ENCODE measurements around the gene NRXN3. TPM values are rescaled to one million over a fixed set of nuclear protein-coding genes. Genes with fewer than 3 reads are reported as not detected.

The NRXN3 gene
- total RNA-seq, 1 experiment from 2014 or later = not detected

GRCh38 chr14:79730196-79730595 lies 1560.0 kb downstream of the NRXN3 start:
- no TSS peak for BruUV-seq (replicated peaks)
- Histone ChIP-seq H3K4me1 (ENCODE audit: control insufficient read depth, insufficient read depth, low read length) (no peaks in the 10 kb centered on the region), H3K27ac (ENCODE audit: low read length) (no peak overlapping the region), H3K27me3 (ENCODE audit: control insufficient read depth, insufficient read depth, low read length) (no peaks in the 10 kb centered on the region), H3K36me3 (ENCODE audit: control insufficient read depth, insufficient read depth, low read length) (no peaks in the 10 kb centered on the region), H3K9me3 (ENCODE audit: control insufficient read depth, insufficient read depth, low read depth, low read length) (no peaks in the 10 kb centered on the region), H3K4me3 (ENCODE audit: low read depth in 2 of 2, low read length in 2 of 2) (no peak overlapping the region)
- DNase-seq (ENCODE audit: low read depth, low spot score) = no peak
- TF ChIP-seq REST (IDR thresholded peaks at IDR 0.05; ENCODE audit: insufficient read depth in 1 of 2, low read depth in 2 of 2, low read length in 1 of 2) (no peak), TCF7L2 (IDR thresholded peaks at IDR 0.05; ENCODE audit: low read depth, low read length) (no peak), POLR2AphosphoS5 (IDR thresholded peaks at IDR 0.05; ENCODE audit: low read depth, low read length) (no peak)
- TF ChIP-seq, protein P1, sequence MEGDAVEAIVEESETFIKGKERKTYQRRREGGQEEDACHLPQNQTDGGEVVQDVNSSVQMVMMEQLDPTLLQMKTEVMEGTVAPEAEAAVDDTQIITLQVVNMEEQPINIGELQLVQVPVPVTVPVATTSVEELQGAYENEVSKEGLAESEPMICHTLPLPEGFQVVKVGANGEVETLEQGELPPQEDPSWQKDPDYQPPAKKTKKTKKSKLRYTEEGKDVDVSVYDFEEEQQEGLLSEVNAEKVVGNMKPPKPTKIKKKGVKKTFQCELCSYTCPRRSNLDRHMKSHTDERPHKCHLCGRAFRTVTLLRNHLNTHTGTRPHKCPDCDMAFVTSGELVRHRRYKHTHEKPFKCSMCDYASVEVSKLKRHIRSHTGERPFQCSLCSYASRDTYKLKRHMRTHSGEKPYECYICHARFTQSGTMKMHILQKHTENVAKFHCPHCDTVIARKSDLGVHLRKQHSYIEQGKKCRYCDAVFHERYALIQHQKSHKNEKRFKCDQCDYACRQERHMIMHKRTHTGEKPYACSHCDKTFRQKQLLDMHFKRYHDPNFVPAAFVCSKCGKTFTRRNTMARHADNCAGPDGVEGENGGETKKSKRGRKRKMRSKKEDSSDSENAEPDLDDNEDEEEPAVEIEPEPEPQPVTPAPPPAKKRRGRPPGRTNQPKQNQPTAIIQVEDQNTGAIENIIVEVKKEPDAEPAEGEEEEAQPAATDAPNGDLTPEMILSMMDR (IDR thresholded peaks at IDR 0.05) = no peak
- in situ Hi-C loops (cut with HindIII; ENCODE audit: low pct_unique_long_range_greater_than_20kb, low sequenced_read_pairs) = no loop called here
- POLR2A ChIA-PET = no interaction called here
- CTCF ChIA-PET = no interaction called here
- no peak for ATAC-seq
- intact Hi-C loops (cut with micrococcal nuclease; ENCODE audit: unreplicated experiment) = no loop called here

GRCh38 chr14:79730953-79731352 lies 1560.8 kb downstream of the NRXN3 start:
- in situ Hi-C loops (cut with HindIII; ENCODE audit: low pct_unique_long_range_greater_than_20kb, low sequenced_read_pairs) = no loop called here
- no peak for DNase-seq (ENCODE audit: low read depth, low spot score)
- POLR2A ChIA-PET = no interaction called here

More at GRCh38 chr14:79730953-79731352, 1560.8 kb downstream of the NRXN3 start:
- Histone ChIP-seq H3K27me3 (ENCODE audit: control insufficient read depth, insufficient read depth, low read length) (no peaks in the 10 kb centered on the region), H3K9me3 (ENCODE audit: control insufficient read depth, insufficient read depth, low read depth, low read length) (no peaks in the 10 kb centered on the region), H3K36me3 (ENCODE audit: control insufficient read depth, insufficient read depth, low read length) (no peaks in the 10 kb centered on the region), H3K27ac (ENCODE audit: low read length) (no peak overlapping the region), H3K4me3 (ENCODE audit: low read depth in 2 of 2, low read length in 2 of 2) (no peak overlapping the region), H3K4me1 (ENCODE audit: control insufficient read depth, insufficient read depth, low read length) (no peaks in the 10 kb centered on the region)
- CTCF ChIA-PET = no interaction called here
- TF ChIP-seq SIN3A (IDR thresholded peaks at IDR 0.05; ENCODE audit: borderline replicate concordance, insufficient read depth, low read depth, low read length) (no peak), POLR2AphosphoS5 (IDR thresholded peaks at IDR 0.05; ENCODE audit: low read depth, low read length) (no peak), REST (IDR thresholded peaks at IDR 0.05; ENCODE audit: insufficient read depth in 1 of 2, low read depth in 2 of 2, low read length in 1 of 2) (no peak), TCF7L2 (IDR thresholded peaks at IDR 0.05; ENCODE audit: low read depth, low read length) (no peak)
- TF ChIP-seq, protein P1 (IDR thresholded peaks at IDR 0.05) = no peak
- intact Hi-C loops (cut with micrococcal nuclease; ENCODE audit: unreplicated experiment) = no loop called here
- BruUV-seq (replicated peaks) = no TSS peak
- no peak for ATAC-seq

All from Panc1 (cell line).